Nephron (organoid): ENCODE measurements around the gene CAB39.

Source experiments
- H3K27ac Mint-ChIP-seq, 3 experiments: 2 replicates each; pipeline ENCODE4 v1.8.0; 2020; ENCODE audit warnings: mixed read lengths in 3 of 3, mild to moderate bottlenecking in 2 of 3, moderate library complexity in 1 of 3
- H3K27me3 Mint-ChIP-seq: 2 replicates; pipeline ENCODE4 v1.8.0; 2021; ENCODE audit warnings: low read depth, mild to moderate bottlenecking, moderate library complexity, mixed read lengths
- H3K36me3 Mint-ChIP-seq: 2 replicates; pipeline ENCODE4 v1.8.0; 2020; ENCODE audit warnings: low read depth, mixed read lengths
- H3K4me1 Mint-ChIP-seq: 2 replicates; pipeline ENCODE4 v1.8.0; 2020; ENCODE audit warnings: mixed read lengths
- H3K4me3 Mint-ChIP-seq, 3 experiments: 2 replicates each; pipeline ENCODE4 v1.8.0; 2020; ENCODE audit warnings: mild to moderate bottlenecking in 3 of 3, mixed read lengths in 3 of 3, moderate library complexity in 2 of 3
- H3K9me3 Mint-ChIP-seq: 2 replicates; pipeline ENCODE4 v1.8.0; 2020; ENCODE audit warnings: mixed read lengths
- CTCF ChIP-seq, 3 experiments: fragments of 200-600 bp; sonication (generic); IDR thresholded peaks; one replicate each; pipeline ENCODE4 v1.5.0; 2021; ENCODE audit warnings: antibody characterized with exemption in 3 of 3; ENCODE audit not compliant: unreplicated experiment in 3 of 3

Gene CAB39

DNA sequence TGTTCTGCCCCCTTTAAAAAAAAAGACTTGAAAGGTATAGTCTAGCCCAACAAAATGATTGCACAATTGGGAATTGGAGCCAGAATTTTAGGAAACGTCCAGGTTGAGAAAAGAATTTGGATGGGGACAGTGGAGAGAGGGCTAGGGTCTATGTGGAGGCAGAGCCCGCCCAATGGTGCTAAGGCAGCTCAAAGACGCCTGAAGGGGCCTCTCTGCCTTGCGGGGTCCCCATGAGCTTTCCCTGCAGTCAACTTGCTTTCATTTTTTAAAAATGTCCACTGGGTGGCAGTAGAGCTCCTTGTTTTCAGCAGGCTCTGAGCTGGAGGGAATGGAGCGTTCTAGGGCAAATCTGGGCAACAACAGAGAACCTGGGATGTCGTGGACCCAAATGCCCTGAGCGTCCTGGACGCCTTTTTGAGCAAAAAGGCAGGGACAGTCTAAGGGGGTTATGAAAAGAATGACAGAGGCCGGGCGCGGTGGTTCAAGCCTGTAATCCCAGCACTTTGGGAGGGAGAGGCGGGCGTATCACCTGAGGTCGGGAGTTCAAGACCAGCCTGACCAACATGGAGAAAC is 111.8 kb downstream of the CAB39 start:
- peaks cover 11% of the 10 kb centered on the region for H3K27me3 Mint-ChIP-seq
- peak; percentile 71 to 74 (median 73) for TF ChIP-seq CTCF (IDR thresholded peaks at IDR 0.05; ENCODE audit: unreplicated experiment in 3 of 3)
- peaks cover 2% of the 10 kb centered on the region for H3K36me3 Mint-ChIP-seq
- no peak overlapping the region for H3K27ac Mint-ChIP-seq
- no peaks in the 10 kb centered on the region for H3K9me3 Mint-ChIP-seq
- H3K4me3 Mint-ChIP-seq, result no peak overlapping the region
- H3K4me1 Mint-ChIP-seq, result peaks cover 6% of the 10 kb centered on the region

DNA sequence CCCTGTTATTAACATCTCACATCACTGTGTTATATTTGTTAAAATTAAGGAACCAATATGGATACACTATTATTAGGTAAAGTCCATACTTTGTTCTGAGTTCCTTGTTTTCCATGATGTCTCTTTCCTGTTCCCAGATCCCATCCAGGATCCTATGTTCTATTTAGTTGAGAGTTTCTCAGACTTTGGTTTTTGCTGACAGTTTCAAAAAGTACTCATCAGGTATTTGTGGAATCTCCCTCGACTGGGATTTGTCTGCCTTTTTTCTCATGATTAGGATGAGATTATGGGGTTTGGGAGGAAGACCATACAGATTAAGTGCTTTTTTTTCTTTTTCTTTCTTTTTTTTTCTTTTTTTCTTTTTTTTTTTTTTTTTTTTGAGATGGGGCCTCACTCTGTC is 112.7 kb downstream of the CAB39 start:
- TF ChIP-seq CTCF (IDR thresholded peaks at IDR 0.05; ENCODE audit: unreplicated experiment in 3 of 3), result no peak
- no peak overlapping the region for H3K4me3 Mint-ChIP-seq
- H3K9me3 Mint-ChIP-seq, result no peaks in the 10 kb centered on the region
- H3K4me1 Mint-ChIP-seq, result peaks cover 6% of the 10 kb centered on the region
- H3K27ac Mint-ChIP-seq, result no peak overlapping the region
- peaks cover 11% of the 10 kb centered on the region for H3K27me3 Mint-ChIP-seq
- no peaks in the 10 kb centered on the region for H3K36me3 Mint-ChIP-seq

- H3K36me3 Mint-ChIP-seq, result no peaks in the 10 kb centered on the region
- no peak overlapping the region for H3K4me3 Mint-ChIP-seq
- H3K9me3 Mint-ChIP-seq, result no peaks in the 10 kb centered on the region
- no peak overlapping the region for H3K27ac Mint-ChIP-seq
- TF ChIP-seq CTCF (IDR thresholded peaks at IDR 0.05; ENCODE audit: unreplicated experiment in 3 of 3), result no peak
- peaks cover 17% of the 10 kb centered on the region for H3K27me3 Mint-ChIP-seq
- H3K4me1 Mint-ChIP-seq, result peaks cover 6% of the 10 kb centered on the region
Measured at GRCh38 chr2:230827774-230828271, 115.2 kb downstream of the CAB39 start.

- Mint-ChIP-seq H3K4me3 (no peak overlapping the region), H3K36me3 (no peaks in the 10 kb centered on the region), H3K27me3 (peaks cover 17% of the 10 kb centered on the region), H3K4me1 (peaks cover 6% of the 10 kb centered on the region), H3K9me3 (no peaks in the 10 kb centered on the region), H3K27ac (no peak overlapping the region)
- no peak for TF ChIP-seq CTCF (IDR thresholded peaks at IDR 0.05; ENCODE audit: unreplicated experiment in 3 of 3)
Measured at GRCh38 chr2:230828272-230828961, 115.8 kb downstream of the CAB39 start.

GRCh38 chr2:230829293-230829692 is 116.7 kb downstream of the CAB39 start:
- Mint-ChIP-seq H3K27ac (no peak overlapping the region), H3K36me3 (no peaks in the 10 kb centered on the region), H3K27me3 (peaks cover 15% of the 10 kb centered on the region), H3K4me1 (peaks cover 5% of the 10 kb centered on the region), H3K4me3 (no peak overlapping the region), H3K9me3 (no peaks in the 10 kb centered on the region)
- no peak for TF ChIP-seq CTCF (IDR thresholded peaks at IDR 0.05; ENCODE audit: unreplicated experiment in 3 of 3)

- no peak for TF ChIP-seq CTCF (IDR thresholded peaks at IDR 0.05; ENCODE audit: unreplicated experiment in 3 of 3)
- Mint-ChIP-seq H3K27ac (no peak overlapping the region), H3K36me3 (no peaks in the 10 kb centered on the region), H3K27me3 (peaks cover 11% of the 10 kb centered on the region), H3K4me1 (no peaks in the 10 kb centered on the region), H3K9me3 (no peaks in the 10 kb centered on the region), H3K4me3 (no peak overlapping the region)
Measured at GRCh38 chr2:230829959-230830358, 117.3 kb downstream of the CAB39 start.
